NCI-H1048 (cell line): ENCODE results near the gene SLC39A7.

Experiments used
- DNase-seq: peaks from one replicate; lab custom pipeline; 2025; lab: John Stamatoyannopoulos, UW

The SLC39A7 gene

GRCh38 chr6:33200219-33201146 is at the start of gene SLC39A7, which contains the start of gene RXRB:
SLC39A7 (plus strand) TSS chr6:33200867; CDS start chr6:33201246, 379 bp downstream.
RXRB (minus strand) TSS chr6:33200665; CDS start chr6:33200476, 189 bp downstream.
- DNase-seq: peak; percentile 97

GRCh38 chr6:33151050-33151449 is 49.6 kb upstream of the SLC39A7 start:
- DNase-seq: no peak

GRCh38 chr6:33154349-33154748 is 46.3 kb upstream of the SLC39A7 start:
- no peak for DNase-seq

GRCh38 chr6:33156561-33156960 is 44.1 kb upstream of the SLC39A7 start:
- no peak for DNase-seq

- DNase-seq: no peak
Measured at GRCh38 chr6:33156964-33157363, 43.7 kb upstream of the SLC39A7 start.

- DNase-seq: no peak
Measured at GRCh38 chr6:33160096-33160495, 40.6 kb upstream of the SLC39A7 start.

- no peak for DNase-seq
Measured at GRCh38 chr6:33160728-33161344, 39.8 kb upstream of the SLC39A7 start.

- no peak for DNase-seq
Measured at GRCh38 chr6:33161354-33162331, 39.0 kb upstream of the SLC39A7 start.

GRCh38 chr6:33163540-33163939 is 37.1 kb upstream of the SLC39A7 start:
- no peak for DNase-seq

- DNase-seq: no peak
Measured at GRCh38 chr6:33164176-33164575, 36.5 kb upstream of the SLC39A7 start.

- no peak for DNase-seq
Measured at GRCh38 chr6:33164665-33165373, 35.8 kb upstream of the SLC39A7 start.

GRCh38 chr6:33165581-33166258 is 34.9 kb upstream of the SLC39A7 start:
- DNase-seq: no peak

- DNase-seq: no peak
Measured at GRCh38 chr6:33166363-33166762, 34.3 kb upstream of the SLC39A7 start.

- no peak for DNase-seq
Measured at GRCh38 chr6:33166811-33167210, 33.9 kb upstream of the SLC39A7 start.

GRCh38 chr6:33167374-33168283 is 33.0 kb upstream of the SLC39A7 start:
- DNase-seq: no peak

GRCh38 chr6:33168284-33168601 is 32.4 kb upstream of the SLC39A7 start:
- no peak for DNase-seq

- no peak for DNase-seq
Measured at GRCh38 chr6:33168639-33169038, 32.0 kb upstream of the SLC39A7 start.

- no peak for DNase-seq
Measured at GRCh38 chr6:33169291-33170175, 31.1 kb upstream of the SLC39A7 start.
